ENCODE measurements around the gene ULK4. TPM values are rescaled to one million over a fixed set of nuclear protein-coding genes. Genes with fewer than 3 reads are reported as not detected.

The ULK4 gene
- total and polyA plus RNA-seq, 2 of the 8 experiments (the other 6 are each of a cell fraction or from before 2014, with no cell fraction given), result 3.0 to 10.8 TPM

GRCh38 chr3:42002790-42003189 is 40.9 kb upstream of the ULK4 start (continued):
- TF ChIP-seq, protein P1, sequence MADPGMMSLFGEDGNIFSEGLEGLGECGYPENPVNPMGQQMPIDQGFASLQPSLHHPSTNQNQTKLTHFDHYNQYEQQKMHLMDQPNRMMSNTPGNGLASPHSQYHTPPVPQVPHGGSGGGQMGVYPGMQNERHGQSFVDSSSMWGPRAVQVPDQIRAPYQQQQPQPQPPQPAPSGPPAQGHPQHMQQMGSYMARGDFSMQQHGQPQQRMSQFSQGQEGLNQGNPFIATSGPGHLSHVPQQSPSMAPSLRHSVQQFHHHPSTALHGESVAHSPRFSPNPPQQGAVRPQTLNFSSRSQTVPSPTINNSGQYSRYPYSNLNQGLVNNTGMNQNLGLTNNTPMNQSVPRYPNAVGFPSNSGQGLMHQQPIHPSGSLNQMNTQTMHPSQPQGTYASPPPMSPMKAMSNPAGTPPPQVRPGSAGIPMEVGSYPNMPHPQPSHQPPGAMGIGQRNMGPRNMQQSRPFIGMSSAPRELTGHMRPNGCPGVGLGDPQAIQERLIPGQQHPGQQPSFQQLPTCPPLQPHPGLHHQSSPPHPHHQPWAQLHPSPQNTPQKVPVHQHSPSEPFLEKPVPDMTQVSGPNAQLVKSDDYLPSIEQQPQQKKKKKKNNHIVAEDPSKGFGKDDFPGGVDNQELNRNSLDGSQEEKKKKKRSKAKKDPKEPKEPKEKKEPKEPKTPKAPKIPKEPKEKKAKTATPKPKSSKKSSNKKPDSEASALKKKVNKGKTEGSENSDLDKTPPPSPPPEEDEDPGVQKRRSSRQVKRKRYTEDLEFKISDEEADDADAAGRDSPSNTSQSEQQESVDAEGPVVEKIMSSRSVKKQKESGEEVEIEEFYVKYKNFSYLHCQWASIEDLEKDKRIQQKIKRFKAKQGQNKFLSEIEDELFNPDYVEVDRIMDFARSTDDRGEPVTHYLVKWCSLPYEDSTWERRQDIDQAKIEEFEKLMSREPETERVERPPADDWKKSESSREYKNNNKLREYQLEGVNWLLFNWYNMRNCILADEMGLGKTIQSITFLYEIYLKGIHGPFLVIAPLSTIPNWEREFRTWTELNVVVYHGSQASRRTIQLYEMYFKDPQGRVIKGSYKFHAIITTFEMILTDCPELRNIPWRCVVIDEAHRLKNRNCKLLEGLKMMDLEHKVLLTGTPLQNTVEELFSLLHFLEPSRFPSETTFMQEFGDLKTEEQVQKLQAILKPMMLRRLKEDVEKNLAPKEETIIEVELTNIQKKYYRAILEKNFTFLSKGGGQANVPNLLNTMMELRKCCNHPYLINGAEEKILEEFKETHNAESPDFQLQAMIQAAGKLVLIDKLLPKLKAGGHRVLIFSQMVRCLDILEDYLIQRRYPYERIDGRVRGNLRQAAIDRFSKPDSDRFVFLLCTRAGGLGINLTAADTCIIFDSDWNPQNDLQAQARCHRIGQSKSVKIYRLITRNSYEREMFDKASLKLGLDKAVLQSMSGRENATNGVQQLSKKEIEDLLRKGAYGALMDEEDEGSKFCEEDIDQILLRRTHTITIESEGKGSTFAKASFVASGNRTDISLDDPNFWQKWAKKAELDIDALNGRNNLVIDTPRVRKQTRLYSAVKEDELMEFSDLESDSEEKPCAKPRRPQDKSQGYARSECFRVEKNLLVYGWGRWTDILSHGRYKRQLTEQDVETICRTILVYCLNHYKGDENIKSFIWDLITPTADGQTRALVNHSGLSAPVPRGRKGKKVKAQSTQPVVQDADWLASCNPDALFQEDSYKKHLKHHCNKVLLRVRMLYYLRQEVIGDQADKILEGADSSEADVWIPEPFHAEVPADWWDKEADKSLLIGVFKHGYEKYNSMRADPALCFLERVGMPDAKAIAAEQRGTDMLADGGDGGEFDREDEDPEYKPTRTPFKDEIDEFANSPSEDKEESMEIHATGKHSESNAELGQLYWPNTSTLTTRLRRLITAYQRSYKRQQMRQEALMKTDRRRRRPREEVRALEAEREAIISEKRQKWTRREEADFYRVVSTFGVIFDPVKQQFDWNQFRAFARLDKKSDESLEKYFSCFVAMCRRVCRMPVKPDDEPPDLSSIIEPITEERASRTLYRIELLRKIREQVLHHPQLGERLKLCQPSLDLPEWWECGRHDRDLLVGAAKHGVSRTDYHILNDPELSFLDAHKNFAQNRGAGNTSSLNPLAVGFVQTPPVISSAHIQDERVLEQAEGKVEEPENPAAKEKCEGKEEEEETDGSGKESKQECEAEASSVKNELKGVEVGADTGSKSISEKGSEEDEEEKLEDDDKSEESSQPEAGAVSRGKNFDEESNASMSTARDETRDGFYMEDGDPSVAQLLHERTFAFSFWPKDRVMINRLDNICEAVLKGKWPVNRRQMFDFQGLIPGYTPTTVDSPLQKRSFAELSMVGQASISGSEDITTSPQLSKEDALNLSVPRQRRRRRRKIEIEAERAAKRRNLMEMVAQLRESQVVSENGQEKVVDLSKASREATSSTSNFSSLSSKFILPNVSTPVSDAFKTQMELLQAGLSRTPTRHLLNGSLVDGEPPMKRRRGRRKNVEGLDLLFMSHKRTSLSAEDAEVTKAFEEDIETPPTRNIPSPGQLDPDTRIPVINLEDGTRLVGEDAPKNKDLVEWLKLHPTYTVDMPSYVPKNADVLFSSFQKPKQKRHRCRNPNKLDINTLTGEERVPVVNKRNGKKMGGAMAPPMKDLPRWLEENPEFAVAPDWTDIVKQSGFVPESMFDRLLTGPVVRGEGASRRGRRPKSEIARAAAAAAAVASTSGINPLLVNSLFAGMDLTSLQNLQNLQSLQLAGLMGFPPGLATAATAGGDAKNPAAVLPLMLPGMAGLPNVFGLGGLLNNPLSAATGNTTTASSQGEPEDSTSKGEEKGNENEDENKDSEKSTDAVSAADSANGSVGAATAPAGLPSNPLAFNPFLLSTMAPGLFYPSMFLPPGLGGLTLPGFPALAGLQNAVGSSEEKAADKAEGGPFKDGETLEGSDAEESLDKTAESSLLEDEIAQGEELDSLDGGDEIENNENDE (IDR thresholded peaks at IDR 0.05; ENCODE audit: insufficient replicate concordance, low read length), result no peak
- TF ChIP-seq CBX8 (IDR thresholded peaks at IDR 0.05; ENCODE audit: borderline replicate concordance, low read depth, low read length), result no peak
- TF ChIP-seq CEBPB (IDR thresholded peaks at IDR 0.05; ENCODE audit: low read depth, low read length), result no peak
- no peak for TF ChIP-seq ZNF274 (IDR thresholded peaks at IDR 0.05; ENCODE audit: borderline replicate concordance, extremely low read depth, low read length)
- TF ChIP-seq KDM5A (IDR thresholded peaks at IDR 0.05; ENCODE audit: low read length), result no peak
- no peak for TF ChIP-seq POLR2AphosphoS5 (IDR thresholded peaks at IDR 0.05; ENCODE audit: low read depth, low read length)
- TF ChIP-seq NRF1 (IDR thresholded peaks at IDR 0.05; ENCODE audit: low read depth, low read length), result no peak
- no peak for TF ChIP-seq RAD21 (IDR thresholded peaks at IDR 0.05 in 1 of 2, conservative IDR thresholded peaks at IDR 0.05 in 1 of 2; ENCODE audit: low read depth in 2 of 2, low read length in 2 of 2)
- no peak for TF ChIP-seq EP300 (IDR thresholded peaks at IDR 0.05; ENCODE audit: borderline replicate concordance in 1 of 2, low read depth in 2 of 2, low read length in 2 of 2)
- no peak for TF ChIP-seq SP1 (IDR thresholded peaks at IDR 0.05; ENCODE audit: low read depth, low read length)
- TF ChIP-seq CREB1 (IDR thresholded peaks at IDR 0.05), result no peak
- no peak for TF ChIP-seq SAP30 (IDR thresholded peaks at IDR 0.05; ENCODE audit: insufficient read depth, insufficient replicate concordance, low read length)

Measured in H1 (cell line).